ENCODE results near the gene CNTROB. TPM values are rescaled to one million over a fixed set of nuclear protein-coding genes. Genes with fewer than 3 reads are reported as not detected.

Gene CNTROB
- total RNA-seq, 4 donors from 2014 or later, result 7.1 to 58.5 (median 26.1) TPM

DNA sequence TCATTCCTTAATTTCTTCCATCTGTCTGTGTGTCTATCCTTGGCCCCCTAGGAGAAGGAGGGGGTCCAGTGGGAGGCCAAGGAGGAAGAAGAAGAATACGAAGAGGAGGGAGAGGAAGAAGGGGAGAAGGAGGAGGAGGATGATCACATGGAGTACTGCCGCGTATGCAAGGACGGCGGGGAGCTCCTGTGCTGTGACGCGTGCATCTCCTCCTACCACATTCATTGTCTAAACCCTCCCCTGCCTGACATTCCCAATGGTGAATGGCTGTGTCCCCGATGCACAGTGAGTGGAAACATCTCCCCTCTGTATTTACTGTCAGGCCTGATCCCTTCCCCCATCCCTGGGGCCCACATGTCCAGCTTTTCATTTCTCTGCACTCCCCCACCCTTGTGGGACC is 37.1 kb upstream of the CNTROB start:
- intact Hi-C loops (cut with DNase I; ENCODE audit: low total_unique reads), result no loop called here
- TF ChIP-seq, protein P1, sequence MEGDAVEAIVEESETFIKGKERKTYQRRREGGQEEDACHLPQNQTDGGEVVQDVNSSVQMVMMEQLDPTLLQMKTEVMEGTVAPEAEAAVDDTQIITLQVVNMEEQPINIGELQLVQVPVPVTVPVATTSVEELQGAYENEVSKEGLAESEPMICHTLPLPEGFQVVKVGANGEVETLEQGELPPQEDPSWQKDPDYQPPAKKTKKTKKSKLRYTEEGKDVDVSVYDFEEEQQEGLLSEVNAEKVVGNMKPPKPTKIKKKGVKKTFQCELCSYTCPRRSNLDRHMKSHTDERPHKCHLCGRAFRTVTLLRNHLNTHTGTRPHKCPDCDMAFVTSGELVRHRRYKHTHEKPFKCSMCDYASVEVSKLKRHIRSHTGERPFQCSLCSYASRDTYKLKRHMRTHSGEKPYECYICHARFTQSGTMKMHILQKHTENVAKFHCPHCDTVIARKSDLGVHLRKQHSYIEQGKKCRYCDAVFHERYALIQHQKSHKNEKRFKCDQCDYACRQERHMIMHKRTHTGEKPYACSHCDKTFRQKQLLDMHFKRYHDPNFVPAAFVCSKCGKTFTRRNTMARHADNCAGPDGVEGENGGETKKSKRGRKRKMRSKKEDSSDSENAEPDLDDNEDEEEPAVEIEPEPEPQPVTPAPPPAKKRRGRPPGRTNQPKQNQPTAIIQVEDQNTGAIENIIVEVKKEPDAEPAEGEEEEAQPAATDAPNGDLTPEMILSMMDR (IDR thresholded peaks at IDR 0.05), result no peak
- TF ChIP-seq POLR2A (IDR thresholded peaks at IDR 0.05), result no peak
- Histone ChIP-seq H3K27ac (no peak overlapping the region), H3K4me3 (no peak overlapping the region), H3K4me1 (peaks cover 0 to 4% of the 10 kb centered on the region in 2 donors), H3K36me3 (no peaks in the 10 kb centered on the region), H3K27me3 (no peaks in the 10 kb centered on the region), H3K9me3 (no peaks in the 10 kb centered on the region)
- no peak for DNase-seq

DNA sequence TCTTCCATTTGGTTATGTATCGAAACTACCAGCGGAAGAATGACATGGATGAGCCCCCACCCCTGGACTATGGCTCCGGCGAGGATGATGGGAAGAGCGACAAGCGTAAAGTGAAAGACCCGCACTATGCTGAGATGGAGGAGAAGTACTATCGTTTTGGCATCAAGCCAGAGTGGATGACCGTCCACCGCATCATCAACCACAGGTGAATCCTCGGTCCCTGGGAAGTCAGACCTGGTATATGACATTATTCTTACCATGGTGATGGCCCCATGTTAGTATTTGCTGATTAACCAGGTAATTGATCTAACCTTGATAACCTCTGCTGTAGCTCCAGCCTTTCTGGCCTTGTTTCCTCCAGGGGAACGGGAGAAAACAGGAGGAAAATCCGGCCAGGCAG is 34.9 kb upstream of the CNTROB start:
- Histone ChIP-seq H3K4me3 (no peak overlapping the region), H3K9me3 (no peaks in the 10 kb centered on the region), H3K27me3 (no peaks in the 10 kb centered on the region), H3K36me3 (no peaks in the 10 kb centered on the region), H3K27ac (no peak overlapping the region), H3K4me1 (no peaks in the 10 kb centered on the region)
- TF ChIP-seq POLR2A (IDR thresholded peaks at IDR 0.05), result no peak
- TF ChIP-seq, protein P1 (IDR thresholded peaks at IDR 0.05), result no peak
- intact Hi-C loops (cut with DNase I; ENCODE audit: low total_unique reads), result no loop called here
- DNase-seq, result no peak

DNA sequence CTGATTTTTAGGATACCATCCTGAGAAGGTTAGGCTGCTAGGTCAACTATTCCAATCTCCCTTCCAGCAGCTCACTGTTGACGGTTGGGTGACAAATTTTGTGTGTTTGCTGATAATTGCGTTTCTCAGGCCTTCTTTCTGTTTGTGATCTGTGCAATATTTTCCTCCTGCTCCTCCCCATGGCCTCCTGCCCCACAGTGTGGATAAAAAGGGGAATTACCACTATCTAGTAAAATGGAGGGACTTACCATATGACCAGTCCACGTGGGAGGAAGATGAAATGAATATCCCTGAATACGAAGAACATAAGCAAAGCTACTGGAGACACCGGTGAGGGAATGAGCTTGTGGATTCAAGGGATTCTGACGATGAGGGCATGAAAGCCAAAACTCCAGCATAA is 34.2 kb upstream of the CNTROB start:
- no peak overlapping the region for H3K27ac ChIP-seq
- DNase-seq, result no peak
- H3K36me3 ChIP-seq, result no peaks in the 10 kb centered on the region
- no peak overlapping the region for H3K4me3 ChIP-seq
- TF ChIP-seq POLR2A (IDR thresholded peaks at IDR 0.05), result no peak
- TF ChIP-seq, protein P1 (IDR thresholded peaks at IDR 0.05), result peak; percentile 24 to 69 (median 49)
- H3K27me3 ChIP-seq, result no peaks in the 10 kb centered on the region
- no peaks in the 10 kb centered on the region for H3K9me3 ChIP-seq
- intact Hi-C loops (cut with DNase I; ENCODE audit: low total_unique reads), result no loop called here
- H3K4me1 ChIP-seq, result no peaks in the 10 kb centered on the region

DNA sequence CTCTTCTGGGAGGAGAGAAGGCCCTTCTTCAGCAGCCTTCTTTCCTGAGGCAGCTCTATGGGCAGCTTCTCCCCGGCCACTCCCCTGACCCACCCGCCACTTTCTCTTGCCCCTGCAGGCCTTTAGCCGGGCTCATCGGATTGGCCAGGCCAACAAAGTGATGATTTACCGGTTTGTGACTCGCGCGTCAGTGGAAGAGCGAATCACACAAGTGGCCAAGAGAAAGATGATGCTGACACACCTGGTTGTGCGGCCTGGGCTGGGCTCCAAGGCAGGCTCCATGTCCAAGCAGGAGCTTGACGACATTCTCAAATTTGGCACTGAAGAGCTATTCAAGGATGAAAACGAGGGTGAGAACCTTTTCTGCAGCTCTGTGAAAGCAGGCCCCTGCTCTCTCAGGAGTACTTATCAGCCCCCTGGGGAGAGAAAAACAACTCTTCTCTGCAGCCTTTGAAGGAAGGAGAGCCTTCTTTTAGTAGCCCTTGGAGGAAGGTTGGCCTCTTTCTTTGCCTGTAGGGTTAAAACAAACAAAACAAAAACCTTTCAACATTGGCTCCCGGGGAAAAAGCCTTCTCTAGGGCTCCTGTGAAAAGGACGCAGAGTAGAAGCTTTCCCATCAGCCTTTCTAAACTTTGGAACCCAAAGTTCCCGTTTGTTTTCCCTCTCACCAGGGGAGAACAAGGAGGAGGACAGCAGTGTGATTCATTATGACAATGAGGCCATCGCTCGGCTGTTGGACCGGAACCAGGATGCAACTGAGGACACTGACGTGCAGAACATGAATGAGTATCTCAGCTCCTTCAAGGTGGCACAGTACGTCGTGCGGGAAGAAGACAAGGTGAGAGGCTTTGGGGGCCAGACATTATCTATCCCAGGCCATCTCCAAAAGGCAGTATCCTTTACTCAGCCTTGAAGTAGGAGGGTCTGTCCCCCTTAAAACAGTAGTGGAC is 28.6 kb upstream of the CNTROB start:
- no peak overlapping the region for H3K27ac ChIP-seq
- H3K4me1 ChIP-seq, result no peaks in the 10 kb centered on the region
- H3K36me3 ChIP-seq, result no peaks in the 10 kb centered on the region
- TF ChIP-seq POLR2A (IDR thresholded peaks at IDR 0.05), result no peak
- TF ChIP-seq, protein P1 (IDR thresholded peaks at IDR 0.05), result no peak
- H3K4me3 ChIP-seq, result no peak overlapping the region
- no peak for DNase-seq
- no peaks in the 10 kb centered on the region for H3K9me3 ChIP-seq
- H3K27me3 ChIP-seq, result no peaks in the 10 kb centered on the region
- intact Hi-C loops (cut with DNase I; ENCODE audit: low total_unique reads), result no loop called here

DNA sequence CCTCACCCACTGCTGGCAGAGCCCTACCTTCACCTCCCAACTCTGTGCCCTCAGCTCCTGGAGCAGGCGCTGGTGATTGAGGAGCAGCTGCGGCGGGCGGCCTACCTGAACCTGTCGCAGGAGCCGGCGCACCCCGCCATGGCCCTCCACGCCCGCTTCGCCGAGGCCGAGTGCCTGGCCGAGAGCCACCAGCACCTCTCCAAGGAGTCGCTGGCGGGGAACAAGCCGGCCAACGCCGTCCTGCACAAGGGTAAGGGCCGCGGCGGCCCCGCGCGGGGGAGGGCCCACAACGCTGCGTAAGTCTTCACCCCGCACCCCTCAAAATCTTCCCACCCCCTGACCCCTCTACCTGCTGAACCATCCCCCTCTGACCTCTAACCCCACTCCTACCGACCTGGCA is 22.9 kb upstream of the CNTROB start:
- intact Hi-C loops (cut with DNase I; ENCODE audit: low total_unique reads), result no loop called here

More for the DNA sequence above, 22.9 kb upstream of the CNTROB start:
- Histone ChIP-seq H3K27ac (no peak overlapping the region), H3K4me3 (no peak overlapping the region), H3K27me3 (no peaks in the 10 kb centered on the region), H3K4me1 (peaks cover 0 to under 1% of the 10 kb centered on the region in 2 donors), H3K9me3 (no peaks in the 10 kb centered on the region), H3K36me3 (no peaks in the 10 kb centered on the region)
- TF ChIP-seq, protein P1 (IDR thresholded peaks at IDR 0.05), result no peak
- TF ChIP-seq POLR2A (IDR thresholded peaks at IDR 0.05), result no peak
- no peak for DNase-seq
